HTR-8/SVneo (cell line): ENCODE measurements around the gene PRDM16.

Source experiments
- DNase-seq: peaks from one replicate; pipeline ENCODE4 v3.0.0; 2011; ENCODE audit warnings: low spot score, mixed read lengths; ENCODE audit not compliant: insufficient read length
- FAIRE-seq: peaks from 2 replicates; lab custom pipeline; 2011; peaks lifted over from hg19 to GRCh38; lab: Jason Lieb, UNC

The PRDM16 gene

GRCh38 chr1:3320246-3321152, 251.5 kb downstream of the PRDM16 start:
- FAIRE-seq (no peak), DNase-seq (no peak)

- no peak for DNase-seq
Observed at GRCh38 chr1:3321559-3322449, 252.8 kb downstream of the PRDM16 start.

GRCh38 chr1:3322450-3323020, 253.5 kb downstream of the PRDM16 start:
- no peak for DNase-seq

More at GRCh38 chr1:3321559-3322449, 252.8 kb downstream of the PRDM16 start:
- peak; percentile 89 for FAIRE-seq

GRCh38 chr1:3323021-3323795, 254.2 kb downstream of the PRDM16 start:
- DNase-seq (no peak), FAIRE-seq (no peak)

More at GRCh38 chr1:3322450-3323020, 253.5 kb downstream of the PRDM16 start:
- no peak for FAIRE-seq

- no peak for DNase-seq
- no peak for FAIRE-seq
Observed at GRCh38 chr1:3323796-3324703, 255.0 kb downstream of the PRDM16 start.

GRCh38 chr1:3324704-3325535, 255.9 kb downstream of the PRDM16 start:
- no peak for FAIRE-seq
- DNase-seq, result no peak

GRCh38 chr1:3326516-3327388, 257.7 kb downstream of the PRDM16 start:
- no peak for FAIRE-seq
- no peak for DNase-seq

- DNase-seq (no peak), FAIRE-seq (no peak)
Observed at GRCh38 chr1:3327389-3327702, 258.3 kb downstream of the PRDM16 start.

GRCh38 chr1:3327936-3328590, 259.1 kb downstream of the PRDM16 start:
- DNase-seq, result no peak

GRCh38 chr1:3329640-3330281, 260.8 kb downstream of the PRDM16 start:
- FAIRE-seq, result no peak
- no peak for DNase-seq

More at GRCh38 chr1:3327936-3328590, 259.1 kb downstream of the PRDM16 start:
- FAIRE-seq, result no peak

GRCh38 chr1:3330771-3331245, 261.8 kb downstream of the PRDM16 start:
- no peak for DNase-seq
- FAIRE-seq, result no peak

GRCh38 chr1:3331564-3331963, 262.6 kb downstream of the PRDM16 start:
- FAIRE-seq, result no peak
- no peak for DNase-seq

- no peak for FAIRE-seq
- DNase-seq, result no peak
Observed at GRCh38 chr1:3332043-3332442, 263.0 kb downstream of the PRDM16 start.

GRCh38 chr1:3332662-3333061, 263.7 kb downstream of the PRDM16 start:
- DNase-seq (no peak), FAIRE-seq (no peak)

GRCh38 chr1:3333903-3334302, 264.9 kb downstream of the PRDM16 start:
- FAIRE-seq, result no peak
- DNase-seq, result no peak

- no peak for FAIRE-seq
Observed at GRCh38 chr1:3334366-3334765, 265.4 kb downstream of the PRDM16 start.

More at GRCh38 chr1:3334366-3334765, 265.4 kb downstream of the PRDM16 start:
- DNase-seq, result no peak
